Activated CD8-positive, alpha-beta memory T cell treated with anti-CD3 and anti-CD28 coated beads for 4 hours (primary cell): ENCODE data around the gene NFIB.

ENCODE experiments used
- DNase-seq, 2 donors: peaks; one replicate each; pipeline ENCODE4 v3.0.0-alpha.2; 2020; ENCODE audit warnings: low read depth in 2 of 2

NFIB gene

DNA sequence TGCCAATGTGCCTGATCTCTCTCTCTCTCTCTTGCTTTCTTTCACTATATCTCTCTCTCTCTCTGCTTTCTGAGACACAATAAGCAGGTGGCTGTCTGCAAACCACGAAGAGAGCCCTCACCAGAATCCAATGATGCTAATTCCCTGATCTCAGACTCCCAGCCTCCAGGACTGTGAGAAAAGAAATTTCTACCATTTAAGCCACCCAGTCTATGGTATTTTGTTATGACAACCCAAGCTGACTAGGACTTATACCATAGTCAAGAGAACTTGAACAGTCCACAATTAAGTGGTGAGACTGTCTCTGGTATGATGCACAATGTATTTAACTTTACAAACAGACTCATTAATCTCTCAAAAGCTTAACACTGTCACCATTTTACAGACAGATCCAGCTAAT is 67.0 kb downstream of the NFIB start:
- DNase-seq = no peak

DNA sequence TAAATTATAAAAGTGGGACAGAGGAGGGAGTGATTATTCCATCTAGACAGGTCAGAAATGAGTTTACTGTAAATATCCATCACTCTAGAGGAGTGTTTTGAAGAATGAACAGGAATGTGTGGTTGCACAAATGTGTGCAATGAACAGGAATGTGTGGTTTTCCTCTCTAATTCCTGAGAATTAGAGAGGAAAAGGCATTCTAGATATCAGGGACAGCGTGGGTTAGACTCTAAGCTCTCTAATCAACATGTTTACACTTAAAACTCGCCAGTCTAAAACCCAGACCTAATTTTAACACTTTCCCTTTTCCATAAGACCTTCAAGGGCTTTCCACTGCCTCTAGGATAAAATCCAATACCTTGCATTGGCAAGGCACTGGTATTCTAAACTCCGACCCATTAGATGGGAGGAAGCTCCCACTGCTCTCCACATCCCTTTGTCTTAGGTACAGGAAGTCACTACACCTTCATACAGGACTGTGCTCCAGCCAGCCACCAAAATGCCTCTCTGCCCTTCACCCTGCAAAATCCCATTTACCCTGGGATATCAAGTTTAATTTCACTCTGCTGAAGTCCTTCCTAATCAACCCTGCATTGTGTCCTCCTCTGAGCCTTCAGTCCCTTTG is 67.9 kb downstream of the NFIB start:
- DNase-seq = no peak

DNA sequence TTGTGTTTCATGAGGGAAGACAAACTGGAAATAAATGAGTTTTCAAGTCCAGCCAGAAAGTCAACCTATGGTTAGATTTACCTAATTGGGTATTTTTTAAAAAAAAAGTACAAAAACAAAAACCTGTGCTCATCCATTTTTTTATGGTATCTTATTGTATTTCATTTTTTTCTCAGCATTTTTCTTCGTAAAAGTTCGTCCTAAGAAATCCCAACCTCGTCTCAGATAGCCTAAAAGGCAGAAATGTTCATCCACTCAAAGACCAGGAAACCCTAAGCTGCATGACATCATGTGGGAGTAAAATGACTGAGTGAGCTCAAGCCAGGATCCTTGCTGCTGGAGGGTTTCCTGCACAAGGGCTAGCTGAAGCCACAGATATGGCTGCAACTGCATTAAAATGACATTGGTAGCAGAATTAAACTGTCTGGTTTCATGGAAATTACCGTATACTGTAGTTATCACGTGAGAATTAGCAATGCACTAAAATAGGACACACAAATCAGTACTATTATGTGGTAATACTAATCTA is 70.4 kb downstream of the NFIB start:
- DNase-seq = no peak

DNA sequence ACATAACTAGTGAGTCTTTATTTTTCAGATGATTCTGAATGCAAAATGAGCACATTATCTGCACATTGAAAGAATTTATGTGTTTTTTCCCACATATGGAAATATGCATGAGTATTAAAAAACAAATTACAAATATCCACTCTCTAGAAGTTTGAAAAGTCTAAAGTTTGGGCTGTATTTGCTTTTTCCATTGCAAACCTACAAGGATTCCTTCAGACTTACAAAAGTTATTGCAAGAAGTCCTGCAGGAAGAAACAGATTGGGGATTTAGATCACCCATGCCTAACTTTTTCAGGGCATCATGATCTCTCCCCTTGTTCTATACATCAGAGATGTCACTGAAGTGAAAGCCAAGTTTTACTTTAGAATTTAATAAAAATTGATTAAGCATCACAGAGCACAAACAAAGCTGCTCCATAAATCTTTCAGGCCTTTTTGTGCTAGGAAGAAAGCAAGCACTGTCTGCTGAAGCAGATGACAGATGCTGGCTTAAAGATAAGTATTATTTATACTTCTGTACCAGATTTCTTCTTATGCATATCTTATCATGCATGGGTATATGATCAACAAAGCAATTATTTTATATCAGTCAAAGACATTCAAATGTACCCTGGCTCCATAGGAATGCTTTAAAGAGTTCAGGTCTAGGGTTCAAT is 71.7 kb downstream of the NFIB start:
- no peak for DNase-seq

DNA sequence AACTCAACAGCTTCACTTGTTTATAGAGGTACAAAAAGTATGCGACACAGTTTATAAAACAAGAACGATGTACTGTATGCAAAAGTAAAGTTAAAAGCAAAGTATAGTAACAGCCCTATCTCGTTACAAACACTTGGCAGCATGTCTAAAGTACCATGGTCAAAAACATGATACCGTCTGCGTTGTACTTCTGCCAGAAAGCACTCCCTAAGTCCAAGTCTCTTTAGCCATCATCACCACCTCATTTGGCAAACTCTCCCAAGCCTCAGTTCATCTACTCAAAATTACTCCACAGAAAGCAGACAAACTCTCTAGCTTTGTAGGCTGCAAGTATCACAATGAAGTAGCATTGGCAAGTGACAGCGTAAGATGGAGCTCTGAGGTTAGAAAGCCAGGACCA is 73.4 kb downstream of the NFIB start:
- DNase-seq = no peak

DNA sequence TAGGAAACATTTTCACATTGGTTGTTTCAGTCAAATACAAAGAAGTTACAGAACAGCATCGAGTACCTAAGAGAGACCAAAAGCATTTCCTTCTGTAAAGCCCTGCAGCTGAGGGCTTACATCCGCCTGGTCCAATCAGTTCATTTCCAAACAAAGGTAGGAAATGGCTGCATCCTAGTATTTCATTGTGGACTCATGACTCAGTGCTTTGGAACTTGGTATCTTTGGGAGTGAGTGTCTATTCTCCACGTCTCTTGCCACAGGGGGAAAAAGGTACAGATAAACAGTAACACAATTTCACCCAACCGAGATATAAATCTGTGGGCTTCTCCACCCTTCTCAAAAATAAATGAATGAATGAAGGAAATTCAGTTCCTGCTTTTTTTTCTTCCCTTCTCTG is 75.4 kb downstream of the NFIB start:
- no peak for DNase-seq

DNA sequence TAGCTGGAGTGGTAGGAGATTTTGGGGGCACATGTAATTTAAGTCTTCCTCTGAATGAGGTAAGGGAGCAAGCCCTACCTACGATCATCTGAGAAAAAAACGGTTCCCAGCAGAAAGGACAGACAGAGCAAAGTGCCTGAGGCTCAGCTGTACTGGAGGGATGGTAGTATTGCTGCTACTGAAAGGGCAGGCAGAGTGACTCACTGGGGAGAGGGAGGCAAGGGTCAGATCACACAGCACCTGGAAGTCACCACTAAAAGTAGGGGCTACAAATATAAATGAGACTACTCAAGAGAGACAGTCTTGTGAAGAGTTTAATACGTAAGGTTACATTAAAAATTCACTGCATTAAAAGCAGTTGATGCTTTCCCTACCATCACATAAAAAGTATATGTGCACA is 75.9 kb downstream of the NFIB start:
- no peak for DNase-seq

DNA sequence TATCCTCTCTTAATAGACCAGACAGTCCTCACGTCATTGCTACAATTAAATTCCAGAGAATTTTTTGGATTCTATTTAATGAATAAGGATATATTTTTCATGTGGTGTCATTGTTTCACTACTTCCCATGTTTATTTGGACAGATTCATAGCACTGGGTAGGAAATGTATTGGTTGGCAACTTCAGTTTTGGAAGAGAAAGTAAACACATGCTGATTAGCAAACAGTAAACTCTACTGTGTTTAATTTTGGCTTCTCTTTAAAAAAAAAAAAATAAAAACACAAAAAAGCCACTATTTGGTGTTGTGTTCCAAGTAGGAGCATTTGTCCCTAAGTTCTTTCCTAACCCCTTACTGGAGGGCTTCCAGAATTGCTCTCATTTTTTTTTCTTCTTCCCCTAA is 77.3 kb downstream of the NFIB start:
- no peak for DNase-seq

DNA sequence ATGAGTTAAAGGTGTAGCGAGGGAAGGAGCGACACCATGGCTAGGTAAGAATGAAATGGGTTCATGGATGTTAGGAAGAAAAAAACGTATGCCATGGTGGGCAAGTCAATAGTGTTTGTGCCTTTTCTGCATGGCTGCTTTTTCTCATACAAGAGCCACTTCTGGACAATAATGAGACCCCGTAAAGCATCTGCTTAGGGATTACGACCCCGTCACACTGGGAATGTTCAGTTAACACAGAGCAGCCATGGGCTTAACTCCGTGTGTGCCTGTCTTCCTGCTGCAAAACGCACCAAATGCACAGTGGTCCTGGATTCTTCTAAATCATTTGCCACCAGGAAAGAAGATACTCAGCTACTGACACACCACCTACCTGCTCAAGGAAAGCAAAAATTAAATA is 81.8 kb downstream of the NFIB start:
- DNase-seq = no peak

DNA sequence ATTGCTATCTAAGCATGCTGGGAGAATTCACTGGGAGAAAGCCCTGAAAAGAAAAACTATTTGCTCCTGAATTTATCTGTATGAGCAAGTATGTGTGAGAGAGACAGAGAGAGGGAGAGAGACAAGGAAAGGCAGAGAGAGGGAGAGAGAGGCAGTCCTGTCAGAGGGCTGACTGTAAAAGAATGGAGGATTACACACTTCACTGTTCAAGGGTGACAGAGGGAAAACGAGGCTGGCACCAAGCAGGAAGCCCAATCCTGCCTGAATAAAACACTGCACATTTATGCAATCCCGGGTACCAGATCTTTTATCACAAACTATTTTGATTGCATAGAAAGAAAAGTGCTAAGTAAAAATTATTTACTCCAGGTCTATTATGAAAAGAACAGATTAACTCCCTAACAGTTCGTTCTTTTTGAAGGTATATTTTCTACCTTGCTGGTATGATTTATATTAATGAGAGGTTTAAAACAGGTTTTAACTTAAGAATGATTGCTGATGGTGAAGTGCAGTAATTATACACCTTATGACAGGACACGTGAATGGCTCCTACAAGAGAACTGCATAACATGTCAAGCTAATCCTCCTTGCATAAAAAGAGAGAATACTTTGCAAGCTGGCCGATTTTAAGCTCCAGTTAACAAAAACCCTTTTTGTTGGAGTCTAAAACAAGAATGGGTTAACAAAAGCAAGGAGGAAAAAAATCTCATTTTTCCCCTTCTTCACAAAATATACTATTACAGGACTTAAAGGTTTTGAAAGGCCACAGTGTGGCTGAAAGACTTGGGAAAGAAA is 82.5 kb downstream of the NFIB start:
- DNase-seq = no peak

DNA sequence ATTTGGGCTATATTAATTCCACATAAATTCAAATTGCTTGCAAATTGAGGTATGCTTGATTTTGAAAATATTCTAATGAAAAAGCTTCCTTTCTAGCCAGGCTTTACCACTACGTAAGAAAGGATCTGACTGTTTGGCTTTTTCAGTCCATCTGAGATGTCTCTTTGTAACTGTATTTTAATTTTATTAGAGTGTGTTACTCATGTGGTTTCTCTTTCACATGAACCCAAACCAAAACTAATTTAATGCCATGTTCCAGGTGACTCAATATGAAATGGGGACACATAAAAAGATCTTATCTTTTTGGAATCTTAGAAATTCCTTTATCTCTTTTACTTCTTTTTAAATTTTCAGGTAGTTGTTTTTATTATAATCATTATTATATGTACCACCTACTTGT is 85.3 kb downstream of the NFIB start:
- DNase-seq = no peak

DNA sequence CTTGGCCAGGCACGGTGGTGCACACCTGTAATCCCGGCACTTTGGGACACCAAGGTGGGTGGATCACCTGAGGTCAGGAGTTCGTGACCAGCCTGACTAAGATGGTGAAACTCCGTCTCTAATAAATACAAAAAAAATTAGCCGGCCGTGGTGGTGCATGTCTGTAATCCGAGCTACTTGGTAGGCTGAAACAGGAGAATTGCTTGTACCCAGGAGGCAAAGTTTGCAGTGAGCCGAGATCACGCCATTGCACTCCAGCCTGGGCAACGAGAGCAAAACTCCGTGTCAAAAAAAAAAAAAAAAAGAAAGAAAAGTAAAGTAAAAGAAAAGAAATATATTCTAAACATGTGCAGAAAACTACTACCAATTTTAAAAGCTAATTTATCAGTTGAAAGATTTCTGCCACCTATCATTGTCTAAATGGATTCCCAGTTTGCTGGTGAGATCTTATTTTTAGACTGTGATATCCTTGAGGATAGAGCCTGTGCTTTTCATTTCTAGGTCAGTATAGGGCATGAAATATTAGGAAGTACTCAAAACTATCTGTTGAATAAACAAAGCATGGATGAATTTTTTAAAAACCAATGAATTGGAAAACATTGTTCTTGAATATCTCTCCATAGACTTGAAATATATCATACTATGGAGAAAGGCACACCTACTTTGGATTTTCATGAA is 86.9 kb downstream of the NFIB start:
- DNase-seq = no peak

DNA sequence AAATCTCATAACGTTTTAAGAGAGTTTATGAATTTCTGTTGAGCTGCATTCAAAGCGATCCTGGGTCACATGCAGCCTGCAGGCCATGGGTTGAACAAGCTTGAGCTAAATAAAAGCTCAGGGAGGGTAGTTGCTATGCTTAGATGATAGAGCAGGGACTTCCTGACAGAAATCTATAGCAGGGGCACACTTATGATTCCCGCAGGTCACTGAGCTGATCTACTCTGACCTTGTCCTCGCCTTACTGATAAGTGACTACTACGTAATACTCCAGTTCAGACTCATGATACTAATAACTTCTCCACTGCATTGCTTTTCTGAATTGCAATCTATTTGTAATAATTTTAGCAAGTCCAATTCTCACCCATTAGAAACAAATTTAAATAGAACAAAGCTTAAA is 90.9 kb downstream of the NFIB start:
- no peak for DNase-seq

DNA sequence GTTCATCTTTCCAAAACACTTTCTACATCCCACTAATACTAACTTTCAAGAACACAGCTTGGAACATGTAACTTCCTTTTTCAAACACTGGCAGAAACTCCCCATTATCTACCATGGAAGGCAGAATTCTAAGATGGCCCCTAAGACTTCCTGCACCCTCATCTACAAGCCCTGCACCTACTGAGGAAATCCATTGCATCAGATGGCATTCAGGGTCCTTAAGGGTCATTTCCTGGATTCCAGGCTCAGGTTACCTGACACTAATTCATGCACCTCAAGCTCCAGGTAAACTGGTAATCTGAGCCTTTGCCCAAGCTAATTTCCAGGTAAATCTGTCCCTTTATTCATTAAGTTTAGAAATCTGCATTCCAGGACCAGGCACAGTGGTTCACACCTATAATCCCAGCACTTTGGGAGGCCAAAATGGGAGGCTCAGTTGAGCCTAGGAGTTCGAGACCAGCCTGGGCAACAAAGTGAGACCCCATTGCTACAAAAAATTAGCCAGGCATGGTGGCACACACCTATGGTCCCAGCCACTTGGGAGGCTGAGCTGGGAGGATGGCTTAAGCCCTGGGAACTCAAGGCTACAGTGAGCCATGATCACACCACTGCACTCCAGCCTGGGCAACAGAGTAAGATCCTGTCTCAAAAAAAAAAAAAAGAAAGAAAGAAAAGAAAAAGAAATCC is 91.6 kb downstream of the NFIB start:
- no peak for DNase-seq

DNA sequence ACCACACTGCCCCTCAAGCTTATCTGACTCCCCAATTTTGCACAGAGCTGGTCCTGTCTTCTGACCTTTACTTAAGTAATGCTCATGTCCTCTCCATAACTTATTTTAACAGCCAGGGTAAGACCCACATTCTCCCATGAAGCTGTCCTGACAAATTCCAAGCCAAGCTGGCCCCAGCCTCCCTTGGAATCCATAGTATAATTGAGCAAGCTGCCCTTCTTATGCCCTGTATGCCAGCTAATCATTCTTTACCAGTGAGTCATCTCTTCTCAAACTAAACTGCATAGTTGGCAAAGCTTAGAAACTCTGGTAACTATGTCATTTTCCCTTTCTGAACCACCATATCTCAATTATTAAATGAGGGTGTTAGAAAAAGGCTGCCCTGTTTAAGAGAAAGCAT is 92.4 kb downstream of the NFIB start:
- no peak for DNase-seq

DNA sequence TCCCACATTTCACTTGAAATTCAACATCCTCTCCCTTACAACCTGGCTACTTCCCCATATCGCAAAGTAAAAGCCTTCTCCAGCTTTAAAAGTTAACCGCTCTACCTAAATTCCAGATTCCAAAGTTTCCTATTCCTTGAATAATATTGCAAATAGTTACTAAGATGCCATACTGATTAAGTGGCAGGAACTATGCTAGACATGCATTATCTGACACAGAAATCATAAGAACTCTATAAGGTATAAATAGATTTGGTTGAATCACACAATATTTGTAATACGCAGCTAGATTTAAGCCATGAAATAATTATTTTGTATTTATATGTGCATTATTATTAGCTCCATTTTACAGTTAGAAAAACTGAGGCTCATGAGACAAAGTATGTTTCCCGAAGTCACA is 92.8 kb downstream of the NFIB start:
- DNase-seq = no peak

DNA sequence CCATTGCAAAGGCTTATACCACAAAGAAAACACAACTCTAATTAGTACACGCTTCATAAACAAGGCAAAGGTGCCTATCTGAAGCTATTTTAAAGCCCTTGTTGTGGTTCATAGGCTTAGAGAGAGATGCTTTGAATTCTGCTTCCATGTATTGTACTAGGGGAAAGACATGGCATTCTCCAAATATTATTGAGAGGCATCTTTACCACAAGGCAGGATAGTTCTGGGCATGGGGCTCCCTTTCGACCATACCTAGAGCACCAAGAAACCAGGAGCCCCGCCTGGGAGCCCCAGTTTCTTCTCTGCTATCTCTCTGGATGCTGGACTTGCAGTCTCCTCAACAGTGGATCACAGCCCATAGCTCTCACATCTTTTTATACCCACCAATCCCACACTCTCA is 93.7 kb downstream of the NFIB start:
- no peak for DNase-seq

DNA sequence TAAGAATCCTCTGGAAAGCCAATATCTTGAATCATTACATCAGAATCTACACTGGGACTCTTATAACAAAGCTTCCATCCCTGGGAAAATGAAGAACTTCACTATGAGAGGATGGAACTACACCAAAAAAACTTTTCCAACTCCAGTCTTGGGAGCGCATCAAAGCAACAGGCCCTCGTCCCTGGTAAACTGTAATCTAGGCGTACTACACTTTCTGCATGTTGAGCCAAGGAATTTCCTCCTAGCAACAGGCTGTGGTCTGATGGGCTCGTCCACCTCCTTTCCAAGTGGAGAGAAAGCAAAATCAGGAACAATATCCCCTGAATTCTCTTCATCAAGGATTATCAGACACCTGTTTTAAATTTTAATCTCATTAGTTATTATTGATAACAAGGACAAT is 94.1 kb downstream of the NFIB start:
- DNase-seq = no peak

DNA sequence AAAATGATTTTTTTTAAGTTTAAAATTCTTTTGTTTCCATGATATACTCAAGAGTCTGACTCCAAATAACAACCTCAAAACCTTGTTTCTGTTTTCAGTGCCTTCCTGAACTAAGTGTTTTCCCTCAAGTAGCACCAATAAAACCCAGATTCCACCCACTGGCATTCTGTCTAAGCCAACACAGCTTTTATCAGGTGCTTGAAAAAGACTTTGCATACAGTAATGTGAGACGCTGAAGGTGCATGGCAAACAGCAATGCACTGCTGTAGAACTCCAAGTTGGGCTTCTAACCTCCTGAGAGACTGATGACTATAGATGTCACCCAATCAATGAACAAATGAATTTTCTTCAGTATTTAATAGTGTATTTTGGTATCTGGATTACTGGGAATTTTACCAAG is 95.7 kb downstream of the NFIB start:
- no peak for DNase-seq

DNA sequence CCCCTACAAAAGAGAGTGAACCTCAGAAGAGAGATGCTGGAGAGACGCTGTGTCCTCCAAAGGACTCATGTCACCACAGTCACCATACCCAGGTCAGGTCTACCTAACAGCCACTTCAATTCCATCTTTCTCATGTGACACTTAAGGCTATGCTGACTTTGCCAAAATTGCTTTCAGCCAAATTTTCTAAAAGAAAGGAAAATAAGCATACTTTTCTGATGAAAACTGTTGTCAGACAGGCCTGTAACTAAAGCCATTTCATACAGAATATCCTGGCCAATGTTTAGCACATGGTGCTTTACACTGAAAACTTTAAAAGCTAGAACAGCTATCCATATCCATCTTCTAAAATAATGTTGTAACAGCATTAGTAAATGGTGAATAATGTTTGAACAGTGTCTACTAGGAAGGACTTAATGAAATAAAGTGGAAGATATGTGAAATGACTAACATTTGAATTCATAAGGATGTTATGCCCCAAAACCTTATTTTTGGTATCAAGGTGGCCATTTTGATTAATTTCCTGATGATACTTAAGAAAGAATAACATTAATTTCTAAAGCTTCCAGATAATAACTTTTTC is 97.2 kb downstream of the NFIB start:
- no peak for DNase-seq

DNA sequence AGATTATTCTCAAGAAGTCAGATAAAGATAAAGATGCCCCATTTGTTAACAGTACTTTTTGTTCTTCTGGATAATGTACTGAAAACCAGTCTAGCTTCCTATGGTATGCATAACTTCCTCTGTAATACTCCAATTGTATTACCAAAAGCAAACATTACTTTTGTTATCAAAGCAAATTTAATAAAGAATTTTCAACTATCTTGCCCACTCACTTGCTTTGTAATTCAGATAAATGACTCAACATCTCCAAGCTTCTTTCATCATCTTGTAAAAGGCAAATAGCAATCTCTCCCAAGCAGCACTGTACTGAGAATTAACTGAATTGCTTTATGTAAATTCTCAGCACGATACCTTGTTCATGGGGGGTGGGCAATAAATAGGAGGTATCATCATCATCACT is 98.3 kb downstream of the NFIB start:
- DNase-seq = no peak

DNA sequence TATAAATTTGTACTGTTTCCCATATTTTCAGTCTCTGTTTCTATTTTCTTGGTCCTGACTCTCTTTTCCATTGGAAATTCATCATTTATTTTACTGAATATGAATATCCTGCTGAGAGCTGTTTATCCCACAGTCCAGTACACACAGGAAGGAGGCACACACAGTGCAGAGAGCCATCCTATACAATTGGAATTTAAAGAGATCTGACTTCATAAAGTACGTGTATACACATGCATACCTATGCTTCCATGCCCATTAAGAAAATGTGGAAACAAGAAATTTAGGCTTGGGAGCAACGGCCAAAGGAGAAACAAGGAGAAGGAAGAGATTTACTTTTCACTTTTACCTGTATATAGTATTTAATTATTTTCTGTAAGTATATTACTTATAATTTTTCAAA is 99.2 kb downstream of the NFIB start:
- no peak for DNase-seq
